HG03457 (cell line): Measurements from ENCODE around the gene SLX4IP.

ENCODE experiments used
- ATAC-seq: cut with Tn5 transposase; IDR thresholded peaks from one replicate; pipeline ENCODE4 v1.9.1; 2021; ENCODE audit warnings: moderate number of reproducible peaks; ENCODE audit not compliant: unreplicated experiment

Gene SLX4IP

DNA sequence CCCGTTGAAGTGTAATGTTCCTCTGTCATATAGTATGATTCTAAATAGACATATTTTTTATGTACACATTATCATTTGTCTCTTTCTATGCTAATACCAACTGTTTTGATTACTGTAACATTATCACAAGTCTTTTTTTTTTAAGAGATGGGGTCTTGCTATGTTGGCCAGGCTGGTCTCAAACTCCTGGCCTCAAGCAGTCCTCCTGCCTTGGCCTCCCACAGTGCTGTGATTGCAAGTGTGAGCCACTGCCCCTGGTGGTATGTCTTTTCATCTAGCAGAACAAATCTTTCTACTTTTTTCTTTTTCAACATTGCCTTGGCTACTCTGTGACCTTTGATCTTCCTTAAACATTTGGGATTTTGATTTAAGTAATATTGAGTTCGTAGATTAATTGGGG is 57.7 kb downstream of the SLX4IP start:
- no peak for ATAC-seq

DNA sequence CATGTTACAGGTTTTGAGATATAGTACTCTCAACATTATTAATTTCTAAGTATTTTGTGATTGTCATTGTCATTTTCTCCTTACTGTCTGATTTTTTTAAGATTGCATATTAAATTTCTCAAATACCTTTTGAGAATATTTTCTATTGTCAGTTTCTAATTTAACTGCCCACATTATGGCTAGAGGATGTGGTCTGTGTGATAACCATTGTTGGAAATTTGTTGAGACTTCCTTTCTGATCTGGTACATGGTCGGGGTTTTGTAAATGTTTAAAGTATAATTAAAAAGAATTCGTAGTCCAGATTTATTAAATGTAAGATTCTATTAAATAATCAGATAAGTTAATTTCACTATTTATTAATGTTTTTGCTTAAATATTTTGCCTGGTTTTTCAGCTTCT is 60.1 kb downstream of the SLX4IP start:
- no peak for ATAC-seq

DNA sequence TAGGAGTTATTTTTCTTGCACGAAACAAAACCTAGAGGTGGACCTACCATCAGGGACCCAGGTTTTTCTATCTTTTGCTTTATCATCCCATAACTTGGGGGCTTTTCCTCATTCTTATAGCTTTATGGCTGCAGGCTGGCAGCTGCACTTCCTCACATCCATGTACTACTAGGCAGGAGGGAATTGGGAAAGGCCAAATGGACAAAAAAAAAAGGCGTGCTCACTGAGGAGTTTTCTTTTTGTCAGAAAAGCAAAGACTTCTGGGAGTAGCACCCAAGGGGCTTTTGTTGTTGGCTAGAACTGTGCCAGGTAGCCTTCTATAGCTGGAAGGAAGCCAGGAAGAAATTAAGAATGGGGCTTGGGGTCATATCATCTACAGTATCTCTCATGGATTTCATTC is 61.4 kb downstream of the SLX4IP start:
- ATAC-seq: no peak

DNA sequence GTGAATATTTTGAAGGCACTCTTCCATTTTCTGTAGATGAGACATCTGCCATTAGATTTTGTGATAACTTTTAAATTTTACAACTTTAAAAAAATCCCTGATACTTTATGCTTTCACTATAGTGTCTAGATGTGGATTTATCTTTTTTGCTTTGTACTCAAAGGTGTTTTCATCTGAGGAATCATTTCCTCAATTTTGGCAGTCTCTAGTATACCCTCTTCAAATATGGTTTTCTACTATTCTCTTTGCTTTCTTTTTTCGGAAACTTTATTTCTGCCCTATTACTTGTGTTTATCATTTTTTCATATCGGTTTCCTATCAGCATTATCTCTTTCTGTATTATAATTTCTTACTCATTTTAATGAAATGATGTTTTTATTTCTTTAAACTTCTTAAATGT is 62.2 kb downstream of the SLX4IP start:
- no peak for ATAC-seq

DNA sequence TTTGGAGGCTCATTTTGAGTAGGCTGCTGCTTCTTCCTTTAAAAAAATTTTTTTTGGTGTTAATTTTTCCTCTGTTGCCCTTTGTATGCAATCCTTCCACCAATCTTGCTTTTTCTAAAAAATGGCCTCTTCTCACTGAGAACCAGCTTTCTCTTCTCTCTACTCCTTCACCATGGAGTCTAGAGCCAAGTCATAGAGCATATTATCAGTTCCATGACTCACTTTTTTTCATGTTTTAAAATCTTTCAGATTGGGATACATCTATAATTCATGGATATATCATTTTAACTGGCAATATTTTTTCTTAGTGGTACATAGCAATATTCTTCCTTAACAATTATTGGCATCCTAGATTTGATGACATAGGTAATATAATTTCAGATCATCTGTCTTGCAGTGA is 62.7 kb downstream of the SLX4IP start:
- no peak for ATAC-seq

DNA sequence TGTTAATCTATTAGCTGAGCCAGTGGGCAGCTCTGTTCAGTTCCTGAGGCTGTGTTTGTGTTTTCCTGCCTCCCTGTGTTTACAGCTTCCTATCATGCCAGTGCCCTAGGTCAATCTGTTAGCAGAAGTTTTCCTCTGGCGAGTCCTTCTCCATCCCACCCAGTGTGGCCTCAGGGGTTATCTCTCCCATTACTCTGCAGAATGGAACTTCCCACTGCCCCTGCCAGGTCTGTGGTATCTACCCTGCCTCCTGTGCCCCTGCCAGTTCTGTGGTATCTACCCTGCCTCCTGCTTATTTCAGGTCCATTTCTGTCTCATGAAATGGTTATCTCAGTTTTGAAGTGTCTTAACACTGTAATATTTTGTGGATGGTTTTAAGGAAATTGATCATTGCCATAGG is 63.1 kb downstream of the SLX4IP start:
- no peak for ATAC-seq

DNA sequence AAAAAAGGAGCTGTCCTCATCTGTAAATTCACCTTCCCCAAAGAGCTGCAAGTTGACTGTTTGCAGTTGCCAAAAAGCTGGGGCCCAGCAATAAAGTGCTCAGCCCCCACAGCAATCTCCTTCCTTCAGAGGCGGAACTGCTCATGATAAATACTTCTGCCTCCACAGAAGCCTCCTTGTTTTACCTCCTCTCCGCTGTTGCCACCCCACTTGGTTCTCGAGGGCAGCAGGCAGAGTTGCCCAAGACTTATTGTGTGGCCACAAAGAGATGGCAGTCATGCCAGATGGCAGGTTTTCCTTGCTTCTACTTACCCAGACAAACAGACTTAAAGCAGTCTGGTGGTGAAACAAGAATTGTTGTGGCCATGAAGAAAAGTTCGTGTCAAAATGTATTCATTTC is 66.3 kb downstream of the SLX4IP start:
- no peak for ATAC-seq

DNA sequence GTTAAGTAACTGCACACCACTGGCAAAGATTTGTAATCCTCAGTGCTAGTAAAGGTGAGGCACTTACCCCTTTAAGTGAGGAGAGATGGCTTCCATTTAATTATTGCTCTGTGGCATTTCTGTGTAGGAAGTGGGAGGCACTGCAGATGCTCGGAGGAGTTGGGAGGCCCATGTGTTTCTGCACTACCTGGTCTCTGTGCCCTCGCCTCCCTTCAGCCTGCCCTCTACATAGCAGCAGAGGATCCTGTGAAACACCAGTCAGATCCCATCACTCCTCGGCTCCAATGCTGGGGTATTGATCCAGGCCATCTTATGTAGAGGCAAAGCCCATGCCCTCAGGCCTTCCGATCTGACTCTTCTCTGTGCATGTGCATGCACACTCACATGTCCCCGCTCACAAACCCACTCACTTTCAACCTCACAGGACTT is 67.0 kb downstream of the SLX4IP start:
- ATAC-seq: no peak

DNA sequence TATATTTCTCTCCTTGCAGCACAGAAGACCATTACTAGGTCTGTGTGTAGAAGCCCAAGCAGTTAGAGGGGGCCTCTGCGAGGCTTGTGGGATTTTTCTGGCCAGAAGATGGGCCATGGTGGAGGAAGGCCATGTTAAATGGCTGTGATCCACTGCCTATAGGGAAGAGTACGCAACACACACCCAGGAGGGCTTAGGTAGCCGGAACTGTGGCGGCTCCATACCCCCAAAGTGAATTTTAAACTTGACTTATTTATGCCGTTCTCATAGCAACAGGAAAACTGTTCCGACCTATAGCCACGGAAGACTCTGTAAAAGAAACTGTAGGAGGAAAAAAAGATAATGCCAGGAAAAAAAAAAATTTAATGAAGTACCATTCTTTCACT is 69.5 kb downstream of the SLX4IP start:
- no peak for ATAC-seq

DNA sequence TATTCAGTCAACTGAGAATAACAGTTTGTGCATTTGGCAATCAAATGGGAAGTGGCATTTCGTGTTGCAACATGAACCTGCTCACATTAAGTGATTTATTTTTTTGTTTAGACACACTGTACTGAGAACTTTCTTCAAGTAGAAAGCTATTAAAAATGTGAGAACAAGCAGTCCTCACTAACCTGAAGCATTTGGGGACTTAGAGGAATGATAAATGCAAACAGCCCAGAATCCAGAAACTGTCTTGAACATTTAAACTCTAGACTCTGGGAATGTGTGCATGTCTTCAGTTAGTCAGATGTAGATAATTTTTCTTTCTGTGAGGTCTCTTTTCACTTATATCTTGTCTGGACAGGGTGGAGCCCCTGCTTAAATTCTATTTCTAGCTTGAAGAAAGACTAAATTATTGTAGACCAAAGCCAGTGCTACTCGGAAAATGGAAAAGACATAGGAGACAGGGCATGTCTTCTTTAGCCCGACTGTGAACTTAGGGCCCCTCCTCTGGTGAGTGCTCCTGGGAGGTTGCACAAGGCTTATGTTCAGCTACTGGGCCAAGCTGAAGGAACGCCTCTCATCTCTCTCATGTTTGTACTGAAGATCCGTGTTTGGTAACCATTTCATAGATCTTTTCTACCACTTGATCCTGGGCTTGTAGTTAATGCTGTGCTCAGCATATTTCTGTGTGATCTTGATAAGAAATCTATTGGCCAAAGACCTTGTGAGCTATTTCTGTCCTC is 70.1 kb downstream of the SLX4IP start:
- no peak for ATAC-seq

DNA sequence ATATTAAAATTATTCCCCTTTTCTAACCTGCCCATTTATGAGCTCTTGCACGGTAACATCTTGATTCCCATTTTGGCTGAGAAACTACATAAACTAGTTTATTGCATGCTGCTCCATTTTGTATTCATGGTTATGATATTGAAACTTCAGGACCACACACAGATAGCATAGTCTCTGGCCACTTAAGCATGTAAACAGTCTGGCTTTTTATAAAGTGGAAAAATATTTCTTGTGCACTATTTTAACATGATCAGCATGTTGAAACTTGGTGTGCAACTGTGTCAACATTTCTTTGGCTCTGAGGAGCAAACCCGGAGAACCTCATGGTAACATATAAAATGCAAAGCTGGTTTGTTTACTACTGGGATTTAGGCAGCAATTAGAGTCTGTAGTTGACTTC is 70.7 kb downstream of the SLX4IP start:
- no peak for ATAC-seq

DNA sequence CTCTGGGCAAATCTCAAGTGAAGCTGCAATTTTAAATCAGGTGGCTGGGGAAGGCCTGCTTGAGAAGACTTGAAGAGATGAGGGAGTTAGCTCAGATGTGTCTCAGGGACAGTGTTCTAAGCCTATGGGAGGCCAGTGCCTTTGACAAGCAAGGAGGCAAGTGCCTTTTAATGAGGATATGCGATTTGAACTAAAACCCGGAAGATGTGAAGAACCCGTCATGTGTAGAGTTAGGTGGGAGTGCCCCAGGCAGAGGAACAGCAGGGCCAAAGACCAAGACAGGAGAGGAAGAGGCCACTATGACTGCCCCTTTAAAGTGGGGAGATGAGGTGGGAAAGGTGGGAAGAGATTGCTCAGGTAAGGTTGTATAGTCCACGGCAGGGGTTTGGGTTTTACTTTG is 71.9 kb downstream of the SLX4IP start:
- ATAC-seq: no peak

DNA sequence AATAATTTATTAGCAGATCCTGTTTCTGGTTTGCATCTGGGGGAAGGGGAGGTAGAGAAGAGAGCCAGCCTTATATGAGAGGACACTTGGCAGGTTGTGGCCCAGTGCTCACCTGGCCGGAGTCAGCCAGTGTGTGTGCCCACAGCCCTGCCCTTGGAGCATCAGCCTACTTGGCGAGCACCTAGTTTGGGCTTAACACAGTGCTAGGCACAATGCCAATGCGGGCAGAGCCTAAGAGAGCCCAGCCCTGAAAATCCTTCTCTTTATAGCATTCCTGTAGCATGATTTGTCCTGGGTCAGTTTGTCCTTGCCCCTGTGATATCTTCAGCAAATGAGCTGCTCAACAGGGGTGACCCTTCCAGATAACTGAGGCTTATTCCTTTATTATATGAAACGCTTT is 73.0 kb downstream of the SLX4IP start:
- ATAC-seq: no peak

DNA sequence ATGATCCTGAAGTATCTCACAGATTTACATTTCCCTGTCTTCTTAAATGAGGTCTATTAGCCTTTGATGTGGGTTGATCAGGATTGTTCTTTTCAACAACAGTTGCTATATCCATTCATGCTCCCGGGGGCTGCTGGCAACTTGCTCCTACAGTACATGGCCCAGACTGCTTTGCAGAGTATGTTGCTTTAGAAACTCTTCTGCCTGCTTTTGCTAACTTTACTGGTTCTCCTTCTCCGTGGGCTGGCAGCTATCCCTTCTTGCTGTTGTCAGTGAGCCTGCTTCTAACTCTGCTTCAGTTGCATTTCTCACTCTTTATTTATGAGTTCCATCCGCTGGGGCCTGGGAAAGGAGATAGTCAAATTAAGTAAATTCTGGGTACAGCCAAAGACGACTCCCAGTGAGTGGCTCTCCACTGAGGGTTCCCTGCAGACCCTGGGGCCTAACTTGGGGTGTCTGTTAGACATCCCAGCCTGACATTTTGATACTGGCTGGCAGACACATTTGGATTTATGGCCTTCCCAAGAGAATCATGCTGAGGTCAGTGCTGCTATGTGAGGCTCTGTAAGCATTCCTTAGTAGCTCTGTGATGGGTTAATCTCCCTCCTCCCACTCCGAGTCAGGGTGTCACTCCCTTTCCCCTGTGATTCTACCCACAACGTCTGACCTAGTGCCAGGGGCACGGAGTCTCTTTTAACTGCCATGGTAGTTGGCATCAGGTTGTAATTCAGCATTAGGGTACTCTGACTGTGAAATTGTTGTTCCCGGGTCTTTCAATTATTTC is 73.6 kb downstream of the SLX4IP start:
- ATAC-seq: no peak

DNA sequence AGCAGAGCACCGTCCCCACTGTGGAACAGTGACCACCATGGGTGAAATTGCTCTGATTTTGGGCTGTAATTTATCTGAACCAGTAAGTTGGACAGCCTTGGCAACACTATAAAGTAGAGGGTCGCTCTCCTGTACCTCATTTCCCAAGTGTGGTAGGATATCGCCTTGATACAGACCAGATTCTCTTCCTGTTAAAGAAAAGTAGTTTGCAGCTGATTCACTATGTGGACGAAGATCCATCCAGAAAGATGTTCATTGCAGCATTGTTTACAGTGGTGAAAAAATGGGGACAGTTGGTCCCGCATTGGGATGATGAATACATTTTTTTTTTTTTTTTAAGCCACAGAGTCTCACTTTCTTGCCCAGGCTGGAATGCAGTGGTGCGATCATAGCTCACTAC is 74.3 kb downstream of the SLX4IP start:
- ATAC-seq: no peak

DNA sequence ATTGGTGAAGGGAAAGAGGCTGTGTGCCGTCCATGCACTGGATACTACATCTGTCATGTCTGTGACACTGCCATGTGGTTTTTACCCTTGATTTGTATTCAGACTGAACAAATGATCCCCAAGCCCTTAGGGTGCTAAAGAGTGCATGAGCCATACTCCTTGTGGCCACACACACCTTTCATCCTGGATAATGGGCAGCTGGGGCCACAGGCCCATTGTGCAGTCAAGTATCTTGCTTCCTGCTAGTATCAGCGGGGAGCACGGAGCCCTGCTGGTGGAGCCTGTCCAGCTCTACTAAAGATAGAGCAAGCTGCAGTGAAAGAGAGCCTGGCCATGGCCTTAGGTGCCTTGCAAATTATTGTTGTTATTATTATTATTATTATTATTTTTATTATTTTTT is 75.1 kb downstream of the SLX4IP start:
- ATAC-seq: no peak

DNA sequence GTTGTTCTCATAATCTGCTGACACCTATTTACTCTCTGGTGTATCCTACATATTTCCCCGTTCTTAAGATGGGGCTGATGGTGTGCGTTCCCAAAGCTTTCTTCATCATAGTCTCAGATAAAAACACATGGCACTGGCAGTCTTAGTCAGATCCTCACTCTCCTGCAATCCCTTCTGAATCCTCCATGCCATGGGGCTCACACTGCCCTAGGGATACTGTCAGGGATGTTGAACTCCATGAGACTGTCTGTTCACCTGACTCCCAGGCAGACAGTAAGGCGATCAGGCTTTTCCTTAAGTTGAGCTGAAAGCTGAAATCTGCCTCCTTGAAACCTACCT is 76.0 kb downstream of the SLX4IP start:
- ATAC-seq: no peak

DNA sequence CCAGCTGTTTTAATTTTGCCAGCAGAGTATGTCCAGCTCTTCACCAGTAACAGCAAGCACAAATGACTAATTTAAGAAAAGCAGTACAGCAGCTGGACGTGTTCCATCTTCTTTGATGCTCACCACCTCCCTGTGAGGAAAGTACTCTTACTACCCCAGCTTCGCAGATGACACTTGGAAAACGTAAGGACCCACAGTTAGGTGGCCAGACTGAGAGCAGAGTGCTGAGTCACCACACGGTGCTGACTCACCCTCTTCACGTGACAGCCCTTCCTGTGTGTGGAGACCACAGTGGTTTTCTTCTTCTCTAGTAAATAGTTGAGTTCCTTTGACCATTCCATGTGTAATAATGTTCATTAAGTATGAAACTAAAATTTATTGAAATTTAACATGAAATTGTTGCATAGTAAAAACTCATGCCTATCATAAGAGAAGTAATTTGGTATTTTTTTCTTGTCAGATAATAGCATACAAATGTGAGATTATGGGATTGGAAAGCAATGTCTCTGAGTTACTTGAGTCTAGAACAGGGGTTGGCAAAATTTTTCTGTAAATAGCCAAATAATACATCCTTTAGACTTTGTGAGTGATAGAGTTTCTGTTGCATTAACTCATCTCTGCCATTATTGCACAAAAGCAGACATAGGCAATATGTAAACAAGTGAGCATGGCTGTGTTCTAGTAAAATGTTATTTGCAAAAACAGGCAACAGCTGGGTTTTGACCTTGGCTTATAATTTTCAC is 76.6 kb downstream of the SLX4IP start:
- ATAC-seq: peak; percentile 97

DNA sequence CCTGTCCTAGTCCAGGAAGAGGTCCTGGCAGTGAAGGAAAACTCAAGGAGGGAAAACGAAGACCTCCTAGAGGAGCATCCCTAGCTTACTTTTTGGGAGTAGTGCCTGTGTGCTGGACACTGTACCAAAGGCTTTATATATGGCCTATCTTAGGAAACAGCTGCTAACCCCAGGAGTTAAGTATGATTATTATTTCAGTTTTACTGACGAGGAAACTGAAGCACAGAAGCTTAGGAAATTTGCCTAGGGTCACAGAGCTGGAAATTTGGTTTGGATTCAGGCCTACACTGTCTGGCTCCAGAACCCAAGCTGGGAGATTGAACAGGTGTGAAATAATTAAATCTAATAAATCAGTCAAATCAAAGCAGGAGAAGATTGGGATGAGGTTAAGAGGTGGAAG is 78.0 kb downstream of the SLX4IP start:
- ATAC-seq: no peak

DNA sequence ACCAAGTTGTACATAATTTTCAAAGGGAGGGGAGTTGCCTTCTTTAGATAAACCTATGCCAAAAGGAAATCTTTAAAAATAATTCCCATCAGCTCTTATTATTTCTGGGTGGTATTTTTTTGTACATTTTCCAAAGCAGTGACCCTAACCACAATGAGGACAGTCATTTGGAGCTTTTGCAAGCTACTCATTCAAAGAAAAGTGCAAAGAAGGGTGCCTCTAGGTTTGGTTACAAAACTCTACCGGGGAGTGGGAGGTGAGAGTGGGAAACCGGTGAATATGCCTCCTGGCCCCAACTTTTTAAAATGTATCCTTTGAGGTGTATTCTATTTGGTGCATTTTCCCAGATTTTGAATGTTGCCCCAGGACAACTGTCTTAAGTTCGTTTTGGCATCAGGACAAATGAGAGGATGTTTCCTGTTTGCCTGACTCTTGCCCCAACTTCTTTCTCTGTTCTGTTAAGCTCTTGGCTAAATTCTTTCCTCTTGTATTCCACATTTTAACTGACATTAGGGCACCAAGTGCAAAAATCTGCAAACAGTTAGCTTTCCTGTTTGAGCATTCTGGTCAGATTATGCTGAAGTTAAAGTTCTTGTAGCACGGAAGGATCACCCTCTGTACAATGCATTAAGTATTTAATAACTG is 78.9 kb downstream of the SLX4IP start:
- no peak for ATAC-seq

DNA sequence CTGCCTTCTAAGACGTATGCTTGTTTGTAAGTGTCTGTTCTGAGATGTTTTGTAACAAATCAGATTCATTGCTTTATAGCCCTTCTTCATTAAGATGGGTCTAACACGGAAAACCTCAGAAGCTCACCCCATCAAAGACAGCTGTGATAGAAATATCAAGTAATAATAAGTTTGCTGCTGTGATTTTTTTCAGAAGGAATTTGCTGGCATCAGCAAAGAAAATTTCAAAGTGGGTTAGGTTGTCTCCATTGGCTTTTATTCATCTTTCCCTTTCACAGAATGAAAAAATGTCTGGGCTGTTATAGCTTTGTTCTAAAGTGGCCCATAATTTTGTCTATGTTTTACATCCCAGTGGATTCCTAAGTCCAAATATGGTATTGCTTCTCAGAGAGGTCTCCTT is 81.4 kb downstream of the SLX4IP start:
- ATAC-seq: no peak
